Measurements from ENCODE around the gene FNIP1.
"Not testable (repeated sequence)": the region's sequence is repeated elsewhere in the genome, so short reads cannot be mapped to it uniquely, and the experiment has no call there.

FNIP1 gene

DNA sequence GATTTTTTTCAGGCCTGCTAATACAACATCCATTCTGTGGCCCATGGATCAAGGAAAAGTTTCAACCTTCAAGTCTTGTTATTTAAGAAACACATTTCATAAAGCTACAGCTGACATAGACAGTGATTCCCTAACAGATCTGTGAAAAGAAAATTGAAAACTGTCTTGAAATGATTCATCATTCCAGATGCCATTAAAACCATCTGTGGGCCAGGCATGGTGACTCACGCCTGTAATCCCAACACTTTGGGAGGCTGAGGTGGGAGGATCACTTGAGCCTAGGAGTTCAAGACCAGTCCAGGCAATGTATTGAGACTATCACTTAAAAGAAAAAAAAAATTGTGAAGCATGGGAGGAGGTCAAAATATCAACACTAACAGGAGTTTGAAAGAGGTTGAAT is 167.8 kb downstream of the FNIP1 start:
- H3K27me3 ChIP-seq (replicated peaks in 2 of 5; ENCODE audit: control insufficient read depth in 4 of 5, insufficient read depth in 5 of 5, low read length in 4 of 5) = no peaks in the 10 kb centered on the region
- H3K4me3 ChIP-seq (ENCODE audit: control insufficient read depth in 1 of 7, extremely low read depth in 1 of 7, insufficient read depth in 4 of 7, low read depth in 2 of 7, low read length in 6 of 7) = no peak overlapping the region
- WGBS (ENCODE audit: insufficient coverage) = 100% methylated on average over 1 of the region's 1 CpG
- H3K36me3 ChIP-seq (ENCODE audit: control insufficient read depth in 4 of 4, insufficient read depth in 4 of 4, low read length in 3 of 4) = peaks cover 0 to 3% (median under 1%) of the 10 kb centered on the region in 4 experiments
- no peak for DNase-seq
- no peaks in the 10 kb centered on the region for H3K9me3 ChIP-seq (ENCODE audit: control extremely low read depth in 1 of 5, control insufficient read depth in 4 of 5, insufficient read depth in 2 of 5, low read depth in 1 of 5, low read length in 4 of 5)
- ChIA-PET CTCF (interaction anchor here (0.8 to 1.2 kb wide), 3 partner anchors 12 to 39 kb away, joined by 3 read pairs; no protein-coding TSS in a partner anchor), POLR2A (no interaction called here)
- no peak overlapping the region for H3K27ac ChIP-seq (ENCODE audit: insufficient read depth in 1 of 2, low read depth in 1 of 2, low read length in 2 of 2, poor library complexity in 1 of 2, severe bottlenecking in 2 of 2)
- peaks cover 20 to 25% (median 23%) of the 10 kb centered on the region in 4 experiments for H3K4me1 ChIP-seq (ENCODE audit: control extremely low read depth in 1 of 4, control insufficient read depth in 4 of 4, insufficient read depth in 4 of 4, low read length in 3 of 4)

DNA sequence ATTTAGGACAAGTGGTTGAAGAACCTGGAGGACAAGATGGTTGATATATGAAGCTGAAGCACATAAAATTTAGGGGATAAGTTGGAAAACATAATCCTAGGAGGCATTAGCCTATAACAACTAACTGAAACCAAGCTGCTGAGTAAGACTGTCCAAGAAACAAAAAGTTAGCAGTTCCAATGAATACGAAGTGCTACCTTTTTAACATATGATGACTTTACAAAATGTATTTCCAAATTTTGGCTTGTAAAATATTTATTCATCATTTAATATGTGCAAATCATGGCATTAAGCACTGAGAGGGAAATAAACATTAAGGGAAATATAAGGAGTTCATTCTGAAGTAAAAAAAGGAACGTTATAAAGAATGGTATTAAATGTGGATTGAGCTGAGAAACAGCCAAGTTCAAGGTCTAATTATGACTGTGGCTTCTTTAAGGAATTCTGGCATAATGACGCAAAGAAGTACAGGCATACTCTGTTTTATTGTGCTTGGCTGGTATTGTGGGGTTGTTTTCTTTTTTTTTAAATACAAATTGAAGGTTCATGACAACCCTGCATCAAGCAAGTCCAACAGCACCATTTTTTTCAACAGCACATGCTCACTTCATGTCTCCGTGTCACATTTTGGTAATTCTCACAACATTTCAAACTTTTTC is 169.5 kb downstream of the FNIP1 start:
- ChIA-PET POLR2A (no interaction called here), CTCF (interaction anchor here (1.3 kb wide), 1 partner anchor 96 kb away, joined by 3 read pairs; no protein-coding TSS in a partner anchor)
- peaks cover 0 to 8% (median under 1%) of the 10 kb centered on the region in 4 experiments for H3K36me3 ChIP-seq (ENCODE audit: control insufficient read depth in 4 of 4, insufficient read depth in 4 of 4, low read length in 3 of 4)
- no peaks in the 10 kb centered on the region for H3K27me3 ChIP-seq (replicated peaks in 2 of 5; ENCODE audit: control insufficient read depth in 4 of 5, insufficient read depth in 5 of 5, low read length in 4 of 5)
- peaks cover 6 to 8% (median 8%) of the 10 kb centered on the region in 4 experiments for H3K4me1 ChIP-seq (ENCODE audit: control extremely low read depth in 1 of 4, control insufficient read depth in 4 of 4, insufficient read depth in 4 of 4, low read length in 3 of 4)
- no peak overlapping the region for H3K27ac ChIP-seq (ENCODE audit: insufficient read depth in 1 of 2, low read depth in 1 of 2, low read length in 2 of 2, poor library complexity in 1 of 2, severe bottlenecking in 2 of 2)
- no peaks in the 10 kb centered on the region for H3K9me3 ChIP-seq (ENCODE audit: control extremely low read depth in 1 of 5, control insufficient read depth in 4 of 5, insufficient read depth in 2 of 5, low read depth in 1 of 5, low read length in 4 of 5)
- no peak for DNase-seq
- WGBS (ENCODE audit: insufficient coverage) = 94% methylated on average over 2 of the region's 4 CpGs
- no peak overlapping the region for H3K4me3 ChIP-seq (ENCODE audit: control insufficient read depth in 1 of 7, extremely low read depth in 1 of 7, insufficient read depth in 4 of 7, low read depth in 2 of 7, low read length in 6 of 7)

DNA sequence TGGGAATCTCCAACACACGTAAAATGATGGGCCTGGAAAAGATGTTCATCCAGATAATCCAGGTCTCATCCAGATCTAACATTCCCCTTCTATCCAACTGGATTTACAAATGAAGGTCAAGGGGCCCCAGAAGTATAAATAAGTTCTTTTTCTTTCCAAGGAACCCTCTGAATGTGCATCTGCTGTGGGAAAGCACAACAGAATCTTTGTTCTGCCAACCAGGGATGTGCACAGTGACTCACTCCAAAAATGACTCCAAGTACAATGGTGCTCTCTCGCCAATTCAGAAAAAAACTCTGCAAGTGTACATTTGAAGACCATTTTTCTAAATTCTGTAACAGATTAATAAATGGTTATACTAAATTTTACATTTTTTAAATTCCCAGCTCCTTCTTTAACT is 174.2 kb downstream of the FNIP1 start:
- peaks cover 0 to 2% (median 0%) of the 10 kb centered on the region in 4 experiments for H3K4me1 ChIP-seq (ENCODE audit: control extremely low read depth in 1 of 4, control insufficient read depth in 4 of 4, insufficient read depth in 4 of 4, low read length in 3 of 4)
- 100% methylated on average over 1 of the region's 2 CpGs for WGBS (ENCODE audit: insufficient coverage)
- ChIA-PET POLR2A (no interaction called here), CTCF (interaction anchor here (0.7 to 2.0 kb wide), 4 partner anchors 8 to 163 kb away, joined by 3 to 5 read pairs (median 4); no protein-coding TSS in a partner anchor)
- DNase-seq = no peak
- no peaks in the 10 kb centered on the region for H3K27me3 ChIP-seq (replicated peaks in 2 of 5; ENCODE audit: control insufficient read depth in 4 of 5, insufficient read depth in 5 of 5, low read length in 4 of 5)
- no peaks in the 10 kb centered on the region for H3K9me3 ChIP-seq (ENCODE audit: control extremely low read depth in 1 of 5, control insufficient read depth in 4 of 5, insufficient read depth in 2 of 5, low read depth in 1 of 5, low read length in 4 of 5)
- no peak overlapping the region for H3K27ac ChIP-seq (ENCODE audit: insufficient read depth in 1 of 2, low read depth in 1 of 2, low read length in 2 of 2, poor library complexity in 1 of 2, severe bottlenecking in 2 of 2)
- H3K4me3 ChIP-seq (ENCODE audit: control insufficient read depth in 1 of 7, extremely low read depth in 1 of 7, insufficient read depth in 4 of 7, low read depth in 2 of 7, low read length in 6 of 7) = no peak overlapping the region
- peaks cover 0 to 11% (median 0%) of the 10 kb centered on the region in 4 experiments for H3K36me3 ChIP-seq (ENCODE audit: control insufficient read depth in 4 of 4, insufficient read depth in 4 of 4, low read length in 3 of 4)

DNA sequence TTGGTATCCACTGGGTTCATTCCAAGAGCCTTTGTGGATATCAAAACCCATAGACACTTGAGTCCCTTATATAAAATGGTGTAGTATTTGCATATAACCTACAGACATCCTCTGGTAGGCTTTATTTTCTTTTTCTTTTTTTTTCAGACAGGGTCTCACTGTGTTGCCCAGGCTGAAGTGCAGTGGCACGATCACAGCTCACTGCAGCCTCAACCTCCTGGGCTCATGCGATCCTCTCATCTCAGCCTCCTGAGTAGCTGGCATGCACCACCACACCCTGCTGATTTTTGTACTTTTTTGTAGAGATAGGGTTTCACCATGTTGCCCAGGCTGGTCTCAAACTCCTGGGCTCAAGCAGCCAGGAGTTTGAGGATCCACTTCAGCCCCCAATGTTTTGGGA is 175.7 kb downstream of the FNIP1 start:
- H3K36me3 ChIP-seq (ENCODE audit: control insufficient read depth in 4 of 4, insufficient read depth in 4 of 4, low read length in 3 of 4) = peaks cover 0 to 11% (median 0%) of the 10 kb centered on the region in 4 experiments
- WGBS (ENCODE audit: insufficient coverage) = no CpG with 5 or more reads among the region's 2 CpGs
- POLR2A ChIA-PET; H3K4me1 ChIP-seq (ENCODE audit: control extremely low read depth in 1 of 4, control insufficient read depth in 4 of 4, insufficient read depth in 4 of 4, low read length in 3 of 4); DNase-seq; H3K4me3 ChIP-seq (ENCODE audit: control insufficient read depth in 1 of 7, extremely low read depth in 1 of 7, insufficient read depth in 4 of 7, low read depth in 2 of 7, low read length in 6 of 7); H3K27me3 ChIP-seq (replicated peaks in 2 of 5; ENCODE audit: control insufficient read depth in 4 of 5, insufficient read depth in 5 of 5, low read length in 4 of 5); H3K9me3 ChIP-seq (ENCODE audit: control extremely low read depth in 1 of 5, control insufficient read depth in 4 of 5, insufficient read depth in 2 of 5, low read depth in 1 of 5, low read length in 4 of 5); H3K27ac ChIP-seq (ENCODE audit: insufficient read depth in 1 of 2, low read depth in 1 of 2, low read length in 2 of 2, poor library complexity in 1 of 2, severe bottlenecking in 2 of 2): not testable (repeated sequence)
- CTCF ChIA-PET = interaction anchor here (1.8 kb wide), 1 partner anchor 10 kb away, joined by 5 read pairs; no protein-coding TSS in a partner anchor

DNA sequence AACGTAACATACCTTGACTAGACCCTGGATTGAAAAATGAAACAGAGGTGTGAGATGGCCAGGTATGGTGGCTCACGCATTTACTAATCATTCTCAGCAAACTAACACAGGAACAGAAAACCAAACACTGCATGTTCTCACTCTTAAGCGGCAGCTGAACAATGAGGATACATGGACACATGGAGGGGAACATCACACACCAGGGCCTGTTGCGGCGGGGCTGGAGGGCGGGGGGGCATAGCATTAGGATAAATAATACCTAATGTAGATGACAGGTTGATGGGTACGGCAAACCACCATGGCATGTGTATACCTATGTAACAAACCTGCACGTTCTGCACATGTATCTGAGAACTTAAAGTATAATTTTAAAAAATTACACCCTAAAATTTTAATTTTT is 177.7 kb downstream of the FNIP1 start:
- ChIA-PET POLR2A (no interaction called here), CTCF (interaction anchor here (1.2 kb wide), 1 partner anchor 30 kb away, joined by 4 read pairs; no protein-coding TSS in a partner anchor)
- WGBS (ENCODE audit: insufficient coverage) = 67% methylated on average over 3 of the region's 8 CpGs
- Histone ChIP-seq H3K9me3 (ENCODE audit: control extremely low read depth in 1 of 5, control insufficient read depth in 4 of 5, insufficient read depth in 2 of 5, low read depth in 1 of 5, low read length in 4 of 5) (peaks cover 0 to 6% (median 0%) of the 10 kb centered on the region in 5 experiments), H3K27ac (ENCODE audit: insufficient read depth in 1 of 2, low read depth in 1 of 2, low read length in 2 of 2, poor library complexity in 1 of 2, severe bottlenecking in 2 of 2) (no peak overlapping the region), H3K4me1 (ENCODE audit: control extremely low read depth in 1 of 4, control insufficient read depth in 4 of 4, insufficient read depth in 4 of 4, low read length in 3 of 4) (peaks cover 5 to 10% (median 6%) of the 10 kb centered on the region in 4 experiments), H3K27me3 (replicated peaks in 2 of 5; ENCODE audit: control insufficient read depth in 4 of 5, insufficient read depth in 5 of 5, low read length in 4 of 5) (no peaks in the 10 kb centered on the region), H3K4me3 (ENCODE audit: control insufficient read depth in 1 of 7, extremely low read depth in 1 of 7, insufficient read depth in 4 of 7, low read depth in 2 of 7, low read length in 6 of 7) (no peak overlapping the region), H3K36me3 (ENCODE audit: control insufficient read depth in 4 of 4, insufficient read depth in 4 of 4, low read length in 3 of 4) (peaks cover 0 to 14% (median 0%) of the 10 kb centered on the region in 4 experiments)
- DNase-seq = no peak

DNA sequence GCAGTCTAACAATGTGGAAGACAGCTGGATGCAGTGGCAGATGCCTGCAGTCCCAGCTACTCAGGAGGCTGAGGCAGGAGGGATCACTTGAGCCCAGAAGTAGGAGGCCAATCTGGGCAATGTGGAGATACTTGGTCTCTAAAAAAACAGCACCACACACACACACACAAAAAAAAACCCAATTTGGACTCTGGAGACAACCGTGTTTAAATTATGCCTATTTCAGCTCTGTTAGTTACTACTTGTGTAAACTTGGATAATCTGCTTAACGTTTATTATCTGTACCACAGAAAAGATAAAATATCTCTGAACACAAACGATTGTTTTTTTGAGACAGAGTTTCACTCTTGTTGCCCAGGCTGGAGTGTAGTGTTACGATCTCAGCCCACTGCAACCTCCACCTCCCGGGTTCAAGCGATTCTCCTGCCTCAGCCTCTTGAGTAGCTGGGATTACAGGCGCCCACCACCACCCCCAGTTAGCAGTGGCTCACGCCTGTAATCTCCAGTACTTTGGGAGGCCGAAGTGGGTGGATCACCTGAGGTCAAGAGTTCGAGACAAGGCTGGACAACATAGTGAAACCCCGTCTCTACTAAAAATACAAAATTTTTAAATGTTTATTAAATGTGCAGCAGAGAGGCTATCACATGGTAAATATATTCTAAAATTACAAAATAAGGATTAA is 179.5 kb downstream of the FNIP1 start:
- POLR2A ChIA-PET = no interaction called here
- CTCF ChIA-PET = interaction anchor here (0.9 to 1.2 kb wide), 3 partner anchors 11 to 27 kb away, joined by 3 to 4 read pairs (median 3); no protein-coding TSS in a partner anchor
- Histone ChIP-seq H3K27me3 (replicated peaks in 2 of 5; ENCODE audit: control insufficient read depth in 4 of 5, insufficient read depth in 5 of 5, low read length in 4 of 5) (no peaks in the 10 kb centered on the region), H3K9me3 (ENCODE audit: control extremely low read depth in 1 of 5, control insufficient read depth in 4 of 5, insufficient read depth in 2 of 5, low read depth in 1 of 5, low read length in 4 of 5) (peaks cover 0 to 6% (median 0%) of the 10 kb centered on the region in 5 experiments), H3K4me1 (ENCODE audit: control extremely low read depth in 1 of 4, control insufficient read depth in 4 of 4, insufficient read depth in 4 of 4, low read length in 3 of 4) (peaks cover 5 to 10% (median 6%) of the 10 kb centered on the region in 4 experiments), H3K36me3 (ENCODE audit: control insufficient read depth in 4 of 4, insufficient read depth in 4 of 4, low read length in 3 of 4) (peaks cover 0 to 7% (median 0%) of the 10 kb centered on the region in 4 experiments), H3K4me3 (ENCODE audit: control insufficient read depth in 1 of 7, extremely low read depth in 1 of 7, insufficient read depth in 4 of 7, low read depth in 2 of 7, low read length in 6 of 7) (no peak overlapping the region), H3K27ac (ENCODE audit: insufficient read depth in 1 of 2, low read depth in 1 of 2, low read length in 2 of 2, poor library complexity in 1 of 2, severe bottlenecking in 2 of 2) (no peak overlapping the region)
- 98% methylated on average over 5 of the region's 11 CpGs for WGBS (ENCODE audit: insufficient coverage)
- DNase-seq = no peak

DNA sequence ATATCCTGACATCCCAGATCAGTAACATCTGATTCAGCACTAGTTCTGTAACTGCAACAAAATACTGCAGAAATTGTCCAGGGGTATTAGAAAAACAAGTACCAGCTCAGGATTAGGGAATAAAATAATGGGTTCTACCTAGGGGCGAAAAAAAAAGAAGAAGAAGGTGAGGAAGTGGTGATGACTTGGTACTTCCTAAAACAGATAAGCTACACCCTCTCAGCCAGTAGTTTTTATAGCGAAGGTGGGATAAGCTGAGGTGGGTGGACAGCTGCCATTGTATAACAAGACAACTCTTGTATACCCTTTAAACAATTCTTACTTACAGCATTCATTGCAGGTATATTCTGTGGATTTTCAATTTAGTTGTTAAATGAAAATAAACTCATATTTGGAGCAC is 180.9 kb downstream of the FNIP1 start:
- CTCF ChIA-PET = interaction anchor here (1.0 to 2.2 kb wide), 4 partner anchors 10 to 27 kb away, joined by 3 to 5 read pairs (median 5); no protein-coding TSS in a partner anchor
- Histone ChIP-seq H3K4me1 (ENCODE audit: control extremely low read depth in 1 of 4, control insufficient read depth in 4 of 4, insufficient read depth in 4 of 4, low read length in 3 of 4) (peaks cover 5 to 10% (median 6%) of the 10 kb centered on the region in 4 experiments), H3K4me3 (ENCODE audit: control insufficient read depth in 1 of 7, extremely low read depth in 1 of 7, insufficient read depth in 4 of 7, low read depth in 2 of 7, low read length in 6 of 7) (no peak overlapping the region), H3K27ac (ENCODE audit: insufficient read depth in 1 of 2, low read depth in 1 of 2, low read length in 2 of 2, poor library complexity in 1 of 2, severe bottlenecking in 2 of 2) (no peak overlapping the region), H3K36me3 (ENCODE audit: control insufficient read depth in 4 of 4, insufficient read depth in 4 of 4, low read length in 3 of 4) (peaks cover 0 to 4% (median 1%) of the 10 kb centered on the region in 4 experiments), H3K9me3 (ENCODE audit: control extremely low read depth in 1 of 5, control insufficient read depth in 4 of 5, insufficient read depth in 2 of 5, low read depth in 1 of 5, low read length in 4 of 5) (peaks cover 0 to 6% (median 0%) of the 10 kb centered on the region in 5 experiments), H3K27me3 (replicated peaks in 2 of 5; ENCODE audit: control insufficient read depth in 4 of 5, insufficient read depth in 5 of 5, low read length in 4 of 5) (no peaks in the 10 kb centered on the region)
- POLR2A ChIA-PET = no interaction called here
- DNase-seq = peak in 2 of 3 donors; percentile 51 to 59
- WGBS (ENCODE audit: insufficient coverage) = 14% methylated on average over 1 of the region's 2 CpGs
